SK-N-SH (cell line): ENCODE measurements around the gene REXO2.

Experiments
- CTCF ChIP-seq: fragments of 200-600 bp; sonication (generic); IDR thresholded peaks from 2 replicates; pipeline ENCODE4 v1.6.1; 2017; ENCODE audit warnings: antibody characterized with exemption, mild to moderate bottlenecking, moderate library complexity
- ELF1 ChIP-seq: IDR thresholded peaks from 2 replicates; pipeline ENCODE4 v1.4.0; 2012
- POLR2AphosphoS5 ChIP-seq: IDR thresholded peaks from 2 replicates; pipeline ENCODE4 v1.6.1; 2012; ENCODE audit warnings: low read depth, low read length
- RAD21 ChIP-seq: IDR thresholded peaks from 2 replicates; pipeline ENCODE4 v1.6.1; 2012; ENCODE audit warnings: mild to moderate bottlenecking, low read length
- REST ChIP-seq: IDR thresholded peaks from 2 replicates; pipeline ENCODE4 v1.6.1; 2012; ENCODE audit warnings: mild to moderate bottlenecking, low read depth, low read length, moderate library complexity
- SIN3A ChIP-seq: IDR thresholded peaks from 2 replicates; pipeline ENCODE4 v1.6.1; 2012; ENCODE audit warnings: low read depth, mild to moderate bottlenecking, low read length, moderate library complexity, borderline replicate concordance
- TAF1 ChIP-seq: IDR thresholded peaks from 2 replicates; pipeline ENCODE4 v1.6.1; 2012; ENCODE audit warnings: low read depth, mild to moderate bottlenecking, low read length, moderate library complexity, borderline replicate concordance
- TCF12 ChIP-seq: IDR thresholded peaks from 2 replicates; pipeline ENCODE4 v1.4.0; 2012
- USF1 ChIP-seq: IDR thresholded peaks from 2 replicates; pipeline ENCODE4 v1.4.0; 2012; ENCODE audit warnings: low read depth, borderline replicate concordance
- YY1 ChIP-seq: IDR thresholded peaks from 2 replicates; pipeline ENCODE4 v1.4.0; 2012; ENCODE audit warnings: low read depth, mild to moderate bottlenecking

- TF ChIP-seq CTCF, result no peak
- TF ChIP-seq ELF1, result no peak
- TF ChIP-seq SIN3A, result no peak
- TF ChIP-seq YY1, result no peak
- TF ChIP-seq TAF1, result no peak
- TF ChIP-seq USF1, result no peak
- TF ChIP-seq REST, result no peak
- no peak for TF ChIP-seq POLR2AphosphoS5
- TF ChIP-seq TCF12, result no peak
- TF ChIP-seq RAD21, result no peak
Measured at GRCh38 chr11:114448749-114449482, 9.6 kb downstream of the REXO2 start.
